Measurements from ENCODE around the gene TRIM65. TPM values are rescaled to one million over a fixed set of nuclear protein-coding genes. Genes with fewer than 3 reads are reported as not detected.
A peak's percentile ranks its signal among the peaks of the same experiment; 100 is the strongest.

The TRIM65 gene
- total and polyA plus RNA-seq, 2 of the 13 experiments (the other 11 are each of a cell fraction or from before 2014, with no cell fraction given): 10.3 to 22.4 TPM

GRCh38 chr17:75872434-75873351 is 24.1 kb downstream of the TRIM65 start (continued):
- TF ChIP-seq ZNF687 (CRISPR knock-in tag; IDR thresholded peaks at IDR 0.05): peak; percentile 99
- no peak for TF ChIP-seq FOXO4 (CRISPR knock-in tag; conservative IDR thresholded peaks at IDR 0.05)
- TF ChIP-seq ZNF326 (CRISPR knock-in tag; IDR thresholded peaks at IDR 0.05; ENCODE audit: borderline replicate concordance): peak; percentile 78; the same call in 1 of the 2 replicates
- TF ChIP-seq RARG (CRISPR knock-in tag; IDR thresholded peaks at IDR 0.05; ENCODE audit: low read depth): no peak
- TF ChIP-seq THYN1 (CRISPR knock-in tag; IDR thresholded peaks at IDR 0.05; ENCODE audit: borderline replicate concordance, low read depth): 0 out of 2 replicates have a peak, but pooled peaks have one; percentile 18
- peak; percentile 98; the same call in 1 of the 2 replicates for TF ChIP-seq ZNF747 (CRISPR knock-in tag; IDR thresholded peaks at IDR 0.05; ENCODE audit: borderline replicate concordance)
- peak; percentile 98 for TF ChIP-seq SALL1 (CRISPR knock-in tag; IDR thresholded peaks at IDR 0.05)
- peak; percentile 69 for TF ChIP-seq HNRNPLL (IDR thresholded peaks at IDR 0.05; ENCODE audit: low read depth, low read length, poor library complexity, severe bottlenecking)
- TF ChIP-seq, protein P1, sequence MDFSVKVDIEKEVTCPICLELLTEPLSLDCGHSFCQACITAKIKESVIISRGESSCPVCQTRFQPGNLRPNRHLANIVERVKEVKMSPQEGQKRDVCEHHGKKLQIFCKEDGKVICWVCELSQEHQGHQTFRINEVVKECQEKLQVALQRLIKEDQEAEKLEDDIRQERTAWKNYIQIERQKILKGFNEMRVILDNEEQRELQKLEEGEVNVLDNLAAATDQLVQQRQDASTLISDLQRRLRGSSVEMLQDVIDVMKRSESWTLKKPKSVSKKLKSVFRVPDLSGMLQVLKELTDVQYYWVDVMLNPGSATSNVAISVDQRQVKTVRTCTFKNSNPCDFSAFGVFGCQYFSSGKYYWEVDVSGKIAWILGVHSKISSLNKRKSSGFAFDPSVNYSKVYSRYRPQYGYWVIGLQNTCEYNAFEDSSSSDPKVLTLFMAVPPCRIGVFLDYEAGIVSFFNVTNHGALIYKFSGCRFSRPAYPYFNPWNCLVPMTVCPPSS (IDR thresholded peaks at IDR 0.05): no peak
- 0 out of 2 replicates have a peak, but pooled peaks have one; percentile 58 for TF ChIP-seq BRD4 (CRISPR knock-in tag; IDR thresholded peaks at IDR 0.05)
- peak; percentile 57; the same call in 1 of the 2 replicates for TF ChIP-seq NFIC (IDR thresholded peaks at IDR 0.05; ENCODE audit: low read length)
- peak; percentile 54 for TF ChIP-seq RCOR2 (CRISPR knock-in tag; IDR thresholded peaks at IDR 0.05)
- peak; percentile 99 for TF ChIP-seq HNRNPL (IDR thresholded peaks at IDR 0.05; ENCODE audit: low read depth, low read length)
- TF ChIP-seq SNAPC2 (CRISPR knock-in tag; IDR thresholded peaks at IDR 0.05): no peak
- TF ChIP-seq HNRNPK (IDR thresholded peaks at IDR 0.05; ENCODE audit: low read depth, low read length, poor library complexity, severe bottlenecking): no peak
- TF ChIP-seq TSC22D2 (CRISPR knock-in tag; IDR thresholded peaks at IDR 0.05; ENCODE audit: borderline replicate concordance): peak; percentile 78; the same call in 1 of the 2 replicates
- TF ChIP-seq ZNF446 (CRISPR knock-in tag; IDR thresholded peaks at IDR 0.05): no peak; the same call in 1 of the 2 replicates
- peak; percentile 85; the same call in 1 of the 2 replicates for TF ChIP-seq MED13 (CRISPR knock-in tag; IDR thresholded peaks at IDR 0.05)
- TF ChIP-seq, protein P2, sequence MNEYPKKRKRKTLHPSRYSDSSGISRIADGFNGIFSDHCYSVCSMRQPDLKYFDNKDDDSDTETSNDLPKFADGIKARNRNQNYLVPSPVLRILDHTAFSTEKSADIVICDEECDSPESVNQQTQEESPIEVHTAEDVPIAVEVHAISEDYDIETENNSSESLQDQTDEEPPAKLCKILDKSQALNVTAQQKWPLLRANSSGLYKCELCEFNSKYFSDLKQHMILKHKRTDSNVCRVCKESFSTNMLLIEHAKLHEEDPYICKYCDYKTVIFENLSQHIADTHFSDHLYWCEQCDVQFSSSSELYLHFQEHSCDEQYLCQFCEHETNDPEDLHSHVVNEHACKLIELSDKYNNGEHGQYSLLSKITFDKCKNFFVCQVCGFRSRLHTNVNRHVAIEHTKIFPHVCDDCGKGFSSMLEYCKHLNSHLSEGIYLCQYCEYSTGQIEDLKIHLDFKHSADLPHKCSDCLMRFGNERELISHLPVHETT (CRISPR knock-in tag; conservative IDR thresholded peaks at IDR 0.05): peak; percentile 46; the same call in 1 of the 2 replicates
- TF ChIP-seq TBP (CRISPR knock-in tag; IDR thresholded peaks at IDR 0.05): 0 out of 2 replicates have a peak, but pooled peaks have one; percentile 74
- TF ChIP-seq ELF3 (CRISPR knock-in tag; IDR thresholded peaks at IDR 0.05): peak; percentile 85

Data from HepG2 (cell line).